DND-41 (cell line): ENCODE results near the gene ROCK1.

Experiments
- CTCF ChIP-seq: IDR thresholded peaks from 2 replicates; pipeline ENCODE4 v1.5.1; 2012; ENCODE audit warnings: borderline replicate concordance, low read length, moderate library complexity, mild to moderate bottlenecking; ENCODE audit not compliant: poor library complexity, severe bottlenecking; ENCODE audit errors: extremely low read depth
- EZH2 ChIP-seq: IDR thresholded peaks from 3 replicates; pipeline ENCODE4 v1.6.1; 2012; ENCODE audit warnings: borderline replicate concordance, low read depth, mild to moderate bottlenecking, moderate library complexity, low read length, inconsistent platforms; ENCODE audit not compliant: severe bottlenecking

DNA sequence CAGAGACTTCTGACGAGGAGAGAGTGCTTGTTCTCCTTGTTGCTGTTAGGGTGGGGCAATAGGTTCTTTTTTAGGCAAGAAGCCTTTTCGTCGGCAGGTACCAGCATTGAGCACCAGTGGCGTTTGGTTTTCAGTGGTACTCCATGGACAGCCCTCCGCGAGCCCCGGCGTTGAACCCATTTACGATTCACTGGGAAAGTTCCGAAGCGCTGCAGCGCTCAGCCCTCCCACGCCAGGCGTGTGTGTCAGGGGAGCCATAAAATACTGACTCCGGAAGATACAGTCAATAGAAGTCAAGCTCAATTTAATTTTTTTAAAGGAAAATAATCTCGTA is 494 bp upstream of the ROCK1 start:
- no peak for TF ChIP-seq CTCF
- TF ChIP-seq EZH2 = no peak
